CD4-positive, alpha-beta T cell treated with Interferon gamma for 1 hour (primary cell): ENCODE measurements around the gene TIMP1.

Experiments used
- DNase-seq: peaks from one replicate; pipeline ENCODE4 v3.0.0-alpha.2; 2020

The TIMP1 gene

DNA sequence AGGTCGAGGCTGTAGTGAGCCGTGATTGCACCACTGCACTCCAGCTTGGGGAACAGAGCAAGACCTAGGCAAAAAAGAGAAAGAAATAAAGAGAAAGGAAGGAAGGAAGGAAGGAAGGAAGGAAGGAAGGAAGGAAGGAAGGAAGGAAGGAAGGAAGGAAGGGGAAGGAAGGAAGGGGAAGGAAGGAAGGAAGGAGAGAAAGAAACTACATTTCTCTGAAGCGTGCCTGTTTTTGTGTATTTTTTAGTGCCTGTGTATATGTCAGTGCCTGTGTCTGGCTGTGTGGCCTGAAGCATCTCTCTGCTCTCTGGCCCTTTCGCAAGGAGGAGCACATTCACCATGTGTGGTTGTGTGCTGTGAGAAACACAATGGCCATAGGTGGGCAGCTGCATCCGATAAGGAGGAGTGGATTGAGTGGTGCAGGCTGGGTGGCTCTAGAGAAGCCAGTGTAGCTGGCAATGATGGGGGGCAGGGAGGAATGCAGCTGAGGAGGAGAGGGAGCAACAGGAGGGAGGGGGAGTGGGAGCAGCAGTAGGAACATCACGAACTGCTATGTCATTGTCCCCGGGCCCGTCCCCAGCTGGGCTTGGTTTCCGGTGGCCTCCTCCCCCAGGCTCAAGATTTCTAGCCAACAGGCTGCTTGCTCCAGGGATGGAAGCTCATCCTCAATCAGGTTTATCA is 26.0 kb downstream of the TIMP1 start:
- no peak for DNase-seq

DNA sequence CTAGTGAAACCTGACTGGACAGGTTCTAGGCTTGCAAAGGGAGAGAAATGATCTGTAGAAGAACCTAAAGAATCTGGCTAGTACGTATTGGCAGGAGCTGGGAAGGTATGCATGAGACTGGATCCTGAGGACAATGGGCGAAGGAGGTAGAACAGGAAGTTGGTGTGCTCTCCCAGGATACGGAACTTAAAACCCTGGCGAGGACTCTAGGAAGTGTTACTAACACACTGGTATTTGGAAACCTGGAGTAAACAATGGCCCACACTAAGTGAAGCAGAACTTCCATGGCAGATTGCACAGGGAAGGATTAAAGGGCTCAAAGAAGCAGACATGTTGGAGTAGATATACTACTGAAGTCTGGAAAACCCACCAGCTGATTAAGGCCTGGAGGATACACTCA is 28.3 kb downstream of the TIMP1 start:
- no peak for DNase-seq

DNA sequence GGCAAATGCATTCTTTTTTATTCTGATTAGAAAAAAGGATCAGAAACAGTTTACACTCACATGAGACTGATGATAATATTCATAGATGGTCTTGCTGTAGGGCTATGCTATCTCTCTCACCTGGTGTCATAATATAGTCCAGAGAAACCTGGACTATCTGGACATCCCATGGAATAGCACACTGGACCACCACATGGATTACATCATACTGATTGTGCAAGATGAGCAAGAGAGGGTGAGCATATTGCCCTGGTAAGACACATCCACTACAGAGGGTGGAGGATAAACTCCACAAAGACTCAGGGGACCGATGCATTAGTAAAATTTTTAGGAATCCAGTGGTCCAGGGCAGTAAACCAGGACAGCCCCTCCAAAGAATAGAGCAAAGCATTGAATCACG is 29.3 kb downstream of the TIMP1 start:
- no peak for DNase-seq

DNA sequence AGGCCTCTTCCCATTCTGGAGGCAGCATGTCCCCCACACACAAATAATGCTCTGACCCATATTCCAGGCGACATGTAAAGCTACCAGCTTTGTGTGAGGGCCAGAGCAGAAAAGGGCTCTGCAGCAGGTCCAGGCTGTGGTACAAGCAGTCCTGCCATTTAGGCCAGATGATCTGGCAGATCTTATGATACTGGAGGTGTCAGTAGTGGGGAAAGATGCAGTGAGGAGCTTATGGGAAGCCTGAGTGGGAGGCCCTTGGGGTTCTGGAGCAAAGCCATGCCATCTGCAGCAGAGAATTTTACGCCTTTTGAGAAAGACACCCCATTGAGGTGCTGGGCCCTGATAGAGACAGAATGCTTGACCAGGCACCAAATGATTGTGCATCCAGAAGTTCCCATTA is 29.7 kb downstream of the TIMP1 start:
- no peak for DNase-seq

DNA sequence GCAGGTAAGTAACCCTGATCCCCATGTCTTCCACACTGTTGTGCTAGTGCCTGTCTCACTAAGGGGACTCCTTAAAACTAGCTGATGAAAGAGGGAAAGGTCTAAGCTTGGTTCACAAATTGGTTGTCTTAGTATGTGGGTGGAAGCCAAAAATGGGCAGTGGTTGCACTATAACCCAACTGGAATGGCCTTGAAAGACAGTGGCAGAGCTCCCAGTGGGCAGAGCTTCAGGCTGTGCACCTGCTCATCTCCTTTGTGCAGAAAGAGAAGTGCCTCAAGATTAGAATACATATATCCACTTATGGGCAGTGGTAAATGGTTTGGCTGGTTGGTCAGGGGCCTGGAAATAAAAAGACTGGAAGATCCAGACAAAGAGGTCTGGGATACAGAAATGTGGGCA is 30.2 kb downstream of the TIMP1 start:
- DNase-seq, result no peak

DNA sequence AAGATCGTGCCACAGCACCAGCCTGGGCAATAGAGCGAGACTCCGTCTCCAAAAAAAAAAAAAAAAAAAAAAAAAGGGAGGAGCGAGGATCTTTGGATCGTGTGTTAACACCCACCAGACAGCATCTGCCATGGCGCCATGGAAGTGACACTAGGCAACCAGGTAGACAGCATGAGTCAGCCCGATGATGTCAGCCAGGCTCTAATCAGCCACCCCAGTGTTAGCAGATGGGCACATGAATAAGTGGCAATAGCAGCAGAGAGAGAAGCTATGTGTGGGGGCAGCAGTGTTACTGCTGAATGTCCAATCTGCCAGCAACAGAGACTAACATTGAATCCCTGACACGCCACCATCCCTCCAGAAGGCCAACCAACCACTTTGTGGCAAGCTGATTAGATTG is 30.8 kb downstream of the TIMP1 start:
- DNase-seq, result no peak

DNA sequence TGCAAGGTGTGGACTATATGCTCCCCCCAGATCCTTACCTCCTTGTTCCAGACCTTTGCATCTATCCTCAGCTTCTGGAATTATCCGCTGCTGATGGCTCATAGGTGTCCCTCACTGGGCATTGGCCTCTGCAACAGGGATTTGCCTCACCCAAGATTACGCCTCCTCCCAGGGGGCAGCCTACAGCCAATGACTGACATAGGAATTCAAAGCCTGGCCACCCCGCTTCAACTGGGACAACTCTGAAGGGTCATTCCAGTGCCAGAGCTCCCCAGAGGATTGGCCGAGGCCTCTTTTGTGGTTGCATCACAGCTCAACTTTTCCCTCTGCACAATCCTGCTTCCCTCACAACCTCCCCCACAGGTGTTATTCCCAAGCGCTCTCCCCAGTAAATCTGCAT is 32.4 kb downstream of the TIMP1 start:
- no peak for DNase-seq

DNA sequence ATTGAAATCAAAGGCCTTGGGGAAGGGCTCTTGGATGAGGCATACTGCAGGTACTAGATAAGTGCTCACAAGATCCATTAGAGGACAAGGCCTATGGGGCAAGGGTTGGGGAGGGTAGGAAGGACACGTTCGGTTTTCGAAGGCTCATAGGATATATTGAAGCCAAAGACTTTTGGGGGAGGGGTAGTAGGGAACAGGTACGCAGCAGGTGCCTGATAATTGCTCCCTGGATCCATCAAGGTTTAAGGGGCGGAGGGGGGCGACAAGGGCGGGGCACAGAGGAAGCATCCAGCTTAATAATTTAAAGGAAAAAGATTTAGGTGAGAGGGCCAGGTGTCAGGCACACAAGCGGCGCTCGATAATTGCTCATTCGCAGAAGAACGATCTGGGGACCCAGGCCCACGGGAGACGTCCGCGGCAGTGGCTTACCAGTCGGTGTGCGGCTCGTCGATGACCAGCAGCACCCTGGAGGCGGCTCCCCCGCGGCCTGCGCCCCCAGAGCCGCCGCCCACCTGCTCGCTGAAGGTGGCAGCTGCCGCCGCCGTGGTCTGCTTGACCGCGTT is 36.8 kb downstream of the TIMP1 start:
- DNase-seq, result no peak

DNA sequence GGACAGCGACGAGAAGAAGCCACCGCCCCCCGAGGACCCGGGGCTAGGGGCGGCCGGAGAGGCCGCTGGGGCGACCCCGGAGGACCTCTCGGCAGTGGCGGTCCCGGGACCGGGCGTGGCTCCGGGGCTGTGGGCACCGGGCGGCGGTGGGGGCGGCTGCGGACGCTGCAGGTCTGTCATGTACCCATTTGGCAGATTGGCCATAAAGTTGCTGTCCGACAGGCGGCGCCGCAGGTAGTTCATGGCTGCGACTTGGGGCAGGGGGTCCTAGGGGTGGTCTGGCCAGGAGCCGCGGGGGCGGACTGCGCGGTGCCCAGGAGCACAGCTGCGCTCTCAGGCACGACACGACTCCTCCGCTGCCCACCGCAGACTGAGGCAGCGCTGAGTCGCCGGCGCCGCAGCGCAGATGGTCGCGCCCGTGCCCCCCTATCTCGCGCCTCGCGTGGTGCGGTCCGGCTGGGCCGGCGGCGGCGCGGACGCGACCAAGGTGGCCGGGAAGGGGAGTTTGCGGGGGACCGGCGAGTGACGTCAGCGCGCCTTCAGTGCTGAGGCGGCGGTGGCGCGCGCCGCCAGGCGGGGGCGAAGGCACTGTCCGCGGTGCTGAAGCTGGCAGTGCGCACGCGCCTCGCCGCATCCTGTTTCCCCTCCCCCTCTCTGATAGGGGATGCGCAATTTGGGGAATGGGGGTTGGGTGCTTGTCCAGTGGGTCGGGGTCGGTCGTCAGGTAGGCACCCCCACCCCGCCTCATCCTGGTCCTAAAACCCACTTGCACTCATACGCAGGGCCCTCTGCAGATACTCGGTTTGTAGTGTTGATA is 37.5 kb downstream of the TIMP1 start, which contains the start of gene SYN1:
TSS of gene SYN1 (minus strand) at position 372 of the 817 bp plus-strand sequence. CDS start at position 243, 129 bp downstream.
- DNase-seq, result peak; percentile 83

DNA sequence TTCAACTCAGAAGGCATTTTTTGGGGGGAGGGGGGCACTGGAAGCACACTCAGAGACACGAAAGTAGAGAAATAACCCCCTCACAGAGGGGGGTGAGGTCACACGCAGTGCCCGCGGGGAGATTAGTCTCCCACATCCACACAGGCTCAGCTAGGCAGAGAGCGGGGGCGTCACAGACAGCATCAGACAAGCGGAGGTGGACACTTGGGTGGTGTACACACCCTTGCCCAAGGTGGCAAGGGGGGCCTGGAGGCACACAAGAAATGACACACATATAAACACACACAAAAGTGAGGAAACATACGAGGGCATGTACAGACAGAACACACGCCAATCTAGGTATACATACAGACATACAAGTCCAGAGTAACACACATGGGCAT is 38.1 kb downstream of the TIMP1 start:
- no peak for DNase-seq

DNA sequence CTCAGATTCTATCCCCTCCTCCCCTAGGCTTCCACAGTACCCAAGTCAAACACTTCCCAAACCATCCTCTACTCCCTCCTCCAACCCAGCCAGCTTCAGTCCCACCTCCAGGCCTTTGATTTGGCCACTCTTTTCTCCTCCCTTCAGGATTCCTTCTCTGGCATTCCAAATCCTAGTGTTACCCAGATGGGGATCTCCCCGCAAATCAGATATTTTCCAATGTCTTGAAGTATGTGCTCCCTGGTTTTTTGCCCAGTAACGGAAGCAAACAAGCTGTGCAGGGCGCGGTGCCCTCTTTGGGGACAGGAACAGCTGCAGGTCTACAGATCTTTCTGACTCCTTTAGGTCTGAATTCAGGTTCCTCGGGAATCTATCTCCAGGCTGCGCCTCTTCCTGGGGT is 39.6 kb downstream of the TIMP1 start:
- no peak for DNase-seq

DNA sequence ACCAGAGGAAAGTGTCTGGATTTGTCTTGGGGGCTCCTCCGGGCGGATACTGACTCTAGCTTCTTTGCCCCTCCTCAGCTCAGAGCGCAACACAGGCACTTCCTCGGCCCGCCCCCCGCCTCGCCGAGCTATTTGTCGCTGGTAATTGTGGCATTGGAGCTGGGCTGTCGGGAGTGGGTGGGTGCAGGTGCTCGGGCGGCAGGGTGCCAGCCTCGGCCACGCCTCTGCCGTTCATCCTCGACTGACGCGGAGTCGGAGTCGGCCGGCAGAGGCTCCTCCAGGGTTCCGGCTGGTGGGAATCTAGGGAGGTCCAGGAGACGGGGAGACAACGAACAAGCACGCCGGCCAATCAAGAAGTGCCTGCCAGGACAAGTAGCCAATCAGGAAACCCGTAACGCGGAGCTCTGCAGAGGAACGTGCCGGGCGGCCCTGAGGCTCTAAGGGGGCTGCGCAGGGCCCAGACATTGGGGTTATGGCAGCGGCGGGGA is 41.3 kb downstream of the TIMP1 start:
- DNase-seq, result peak; percentile 40

DNA sequence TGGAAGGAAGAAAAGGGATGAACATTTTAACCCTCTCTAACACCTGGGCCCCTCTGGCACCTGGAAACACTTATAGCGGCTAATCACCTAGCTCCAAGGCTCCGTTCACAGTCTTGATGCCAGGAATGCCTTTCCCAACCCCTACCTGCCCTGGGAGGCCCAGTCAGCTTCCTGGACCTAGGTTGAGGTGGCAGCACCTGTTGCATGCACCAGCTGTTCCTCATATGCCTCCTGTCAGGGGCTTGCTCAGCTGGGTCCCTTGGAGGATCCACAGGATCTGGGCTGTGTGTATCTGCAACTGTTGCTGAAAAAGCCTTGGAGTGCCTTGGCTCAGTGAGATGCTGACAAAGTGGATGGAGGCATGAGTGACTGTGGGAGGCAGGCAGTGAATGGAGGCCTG is 43.1 kb downstream of the TIMP1 start:
- DNase-seq, result no peak

DNA sequence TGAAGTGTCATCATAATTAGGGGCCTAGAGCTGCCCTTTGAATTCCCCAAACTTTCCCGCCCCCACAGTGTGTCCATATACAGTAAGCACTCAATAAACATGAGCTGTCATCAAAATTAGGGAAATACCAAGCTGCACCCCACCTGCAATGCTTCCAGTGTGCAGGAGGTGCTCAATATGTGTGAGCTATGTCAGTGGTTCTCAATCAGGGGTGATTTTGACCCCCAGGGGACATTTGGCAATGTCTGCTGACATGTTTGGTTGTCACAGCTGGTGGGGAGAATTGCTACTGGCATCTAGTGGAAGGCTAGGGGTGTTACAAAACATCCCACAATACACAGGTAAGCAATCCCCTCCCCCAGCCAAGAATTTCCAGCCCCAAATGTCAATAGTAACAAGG is 46.7 kb downstream of the TIMP1 start:
- no peak for DNase-seq

DNA sequence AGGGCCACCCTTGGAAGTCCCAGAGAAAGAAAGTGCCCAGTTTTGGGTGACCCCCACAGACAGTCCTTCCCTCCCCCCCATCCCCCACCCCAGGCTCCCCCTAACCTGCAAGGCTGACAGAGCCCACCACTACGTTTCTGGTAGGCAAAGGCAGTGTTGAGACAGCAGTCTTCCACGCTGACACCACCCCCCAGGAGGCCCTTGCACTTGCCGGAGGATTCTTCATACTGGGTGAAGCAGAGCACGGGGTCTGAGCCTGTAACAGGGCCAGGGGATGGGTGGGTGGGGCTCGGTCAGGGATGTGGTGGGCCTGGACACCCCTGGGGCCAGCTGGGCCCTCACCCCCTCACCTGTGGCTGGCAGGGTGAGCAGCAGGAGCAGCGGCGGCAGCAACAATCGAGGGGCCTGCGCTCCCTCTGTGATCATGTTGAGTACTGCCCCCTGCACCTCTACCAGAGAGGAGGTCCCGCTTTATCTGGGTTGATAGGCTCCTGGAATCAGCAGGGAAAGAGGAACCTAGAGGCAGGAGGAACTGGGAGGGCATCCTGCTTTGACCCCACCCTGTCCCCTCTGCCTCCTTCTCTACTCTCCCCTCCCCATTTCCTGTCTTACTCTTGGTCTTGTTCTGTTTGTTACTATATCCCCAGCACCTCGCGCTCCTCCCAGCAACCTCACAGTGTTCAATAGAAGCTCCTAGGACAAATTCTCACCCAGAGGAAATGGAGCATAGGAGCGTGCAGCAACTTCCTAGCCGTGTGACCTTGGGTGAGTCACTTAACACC is 47.4 kb downstream of the TIMP1 start, which contains the start of gene CFP:
TSS of gene CFP (minus strand) at position 512 of the 782 bp plus-strand sequence. CDS start at position 426, 86 bp downstream.
- DNase-seq, result no peak

DNA sequence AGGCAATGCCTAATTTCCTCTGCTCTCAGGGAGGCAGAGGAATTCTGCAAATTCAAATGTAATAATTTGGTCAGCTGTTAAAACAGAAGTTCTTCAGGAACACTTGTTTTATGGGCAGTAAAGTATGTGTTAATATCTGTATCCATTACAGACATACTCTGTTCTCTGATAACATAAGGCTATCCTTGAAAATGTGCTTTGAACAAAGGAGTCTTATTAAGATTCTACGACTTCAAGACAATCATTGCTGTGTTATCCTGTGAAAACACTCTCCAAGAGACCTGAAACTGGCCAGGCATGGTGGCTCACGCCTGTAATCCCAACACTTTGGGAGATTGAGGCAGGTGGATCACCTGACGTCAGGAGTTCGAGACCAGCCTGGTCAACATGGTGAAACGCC is 49.4 kb downstream of the TIMP1 start:
- DNase-seq, result no peak

DNA sequence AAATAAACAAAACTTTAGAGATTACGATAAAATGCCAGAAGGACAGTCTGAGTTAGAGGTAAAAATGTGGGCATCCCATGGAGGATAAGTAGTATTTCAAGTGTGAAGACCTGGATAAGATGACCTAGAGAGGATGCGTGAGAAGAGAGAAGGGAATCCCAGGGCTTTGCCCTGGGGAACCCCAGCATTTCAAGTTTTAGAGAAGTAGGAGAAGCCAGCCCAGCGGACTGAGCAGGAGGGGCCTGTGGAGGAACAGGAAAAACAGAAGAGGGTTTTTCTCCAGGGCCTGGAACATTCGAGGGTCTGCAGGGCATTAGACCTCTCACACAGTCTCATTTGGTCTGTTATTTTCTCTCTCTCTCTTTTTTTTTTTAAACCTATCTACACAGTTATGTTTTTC is 50.4 kb downstream of the TIMP1 start:
- peak; percentile 37 for DNase-seq

DNA sequence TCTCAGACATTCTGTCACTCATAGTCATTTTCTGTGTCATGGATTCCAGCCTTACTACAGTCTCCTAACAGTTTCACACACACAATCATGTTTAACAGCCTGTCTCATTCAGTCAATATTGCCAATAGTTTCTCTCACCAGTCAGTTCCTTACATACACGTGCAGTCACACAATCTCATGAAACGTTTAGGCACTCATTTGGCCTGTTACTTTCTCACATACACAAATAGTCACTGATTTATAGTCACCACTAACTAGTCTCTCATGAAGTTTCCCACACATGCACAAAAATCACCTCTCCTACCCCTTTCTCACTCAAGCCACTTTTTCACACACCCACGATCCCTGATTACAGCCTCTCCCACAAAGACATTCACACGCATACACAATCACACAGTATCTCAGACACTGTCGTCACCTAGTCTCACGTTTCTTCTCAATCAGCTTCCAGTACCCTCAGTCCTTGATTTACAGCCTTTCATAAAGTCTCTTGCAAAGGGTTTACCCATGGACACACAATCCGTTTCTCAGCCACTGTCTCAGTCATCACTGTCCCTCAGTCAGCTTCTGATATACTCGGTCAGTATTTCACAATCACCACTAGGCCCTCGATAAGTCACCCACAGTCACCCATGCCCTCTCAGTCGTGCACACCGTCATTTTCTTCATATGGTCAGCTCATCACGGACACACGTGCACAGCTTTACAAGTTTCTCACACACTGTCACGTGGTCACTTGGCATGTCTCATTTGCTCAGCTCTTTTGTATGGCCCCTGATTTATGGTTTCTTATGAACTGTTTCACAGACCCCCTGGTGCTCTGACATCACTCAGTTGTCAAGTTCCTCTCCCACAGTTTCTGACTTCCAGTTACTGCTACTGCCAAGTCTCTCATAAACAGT is 51.7 kb downstream of the TIMP1 start:
- peak; percentile 51 for DNase-seq

DNA sequence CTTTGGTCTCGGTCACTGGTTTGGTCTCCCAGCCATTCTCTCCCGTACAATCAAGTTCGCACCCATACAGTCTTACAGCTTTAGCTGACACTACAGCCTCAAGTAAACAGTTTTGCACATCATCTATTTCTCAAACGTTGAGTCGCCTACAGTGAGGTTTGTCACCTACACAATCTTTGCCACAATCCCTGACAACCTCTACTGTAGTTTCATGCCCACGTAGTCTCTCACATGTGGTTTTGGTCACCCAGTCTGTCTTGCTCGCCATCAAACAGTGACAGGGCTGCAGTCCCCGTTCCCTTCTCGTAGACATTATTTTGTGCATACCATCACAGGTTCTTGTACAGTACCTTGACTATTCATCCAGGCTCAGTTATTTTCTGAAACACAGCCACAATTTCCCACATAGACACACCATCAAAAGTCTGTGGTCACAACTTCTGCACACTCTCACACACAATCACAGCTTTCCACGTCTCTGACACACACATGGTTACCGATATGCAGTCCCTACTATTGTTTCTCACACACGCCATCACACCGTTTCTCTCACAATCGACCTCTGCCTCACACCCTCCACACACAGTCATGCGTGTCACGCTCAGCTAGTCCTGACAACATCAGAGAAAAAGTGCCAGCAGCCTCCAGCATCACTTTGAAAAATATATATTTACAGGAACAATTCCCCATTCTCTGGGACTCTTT is 52.8 kb downstream of the TIMP1 start:
- no peak for DNase-seq
